ENCODE data around the gene C2CD5. TPM values are rescaled to one million over a fixed set of nuclear protein-coding genes. Genes with fewer than 3 reads are reported as not detected.

Gene C2CD5
- total RNA-seq, 1 donor from 2014 or later = 17.3 TPM

DNA sequence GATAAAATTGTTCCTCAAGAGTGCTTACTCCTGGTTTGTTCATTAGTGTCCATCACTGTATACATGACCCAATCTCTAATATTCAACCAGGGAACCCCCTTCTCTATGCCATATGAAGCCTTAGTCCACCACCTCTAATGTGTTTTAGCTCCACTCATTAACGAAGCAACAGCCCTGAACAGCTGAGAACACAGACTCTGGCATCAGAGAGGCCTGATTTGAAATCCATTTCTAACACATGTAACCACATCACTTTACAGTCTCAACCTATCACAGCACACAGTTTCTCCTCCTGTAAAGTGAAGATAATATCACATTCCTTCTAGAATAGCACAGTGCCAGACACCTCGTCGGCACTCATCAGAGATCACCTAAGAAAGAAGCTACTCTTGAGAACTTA is 64.3 kb downstream of the C2CD5 start:
- Mint-ChIP-seq H3K36me3 (ENCODE audit: low read depth) (peaks cover 10% of the 10 kb centered on the region), H3K9me3 (ENCODE audit: low read depth) (no peaks in the 10 kb centered on the region), H3K4me3 (ENCODE audit: unreplicated experiment) (no peak overlapping the region), H3K27me3 (ENCODE audit: low read depth) (no peaks in the 10 kb centered on the region), H3K4me1 (ENCODE audit: low read depth) (peaks cover 43% of the 10 kb centered on the region), H3K27ac (ENCODE audit: unreplicated experiment) (no peak overlapping the region)
- no peak for DNase-seq (ENCODE audit: low spot score)
- TF ChIP-seq, protein P1, sequence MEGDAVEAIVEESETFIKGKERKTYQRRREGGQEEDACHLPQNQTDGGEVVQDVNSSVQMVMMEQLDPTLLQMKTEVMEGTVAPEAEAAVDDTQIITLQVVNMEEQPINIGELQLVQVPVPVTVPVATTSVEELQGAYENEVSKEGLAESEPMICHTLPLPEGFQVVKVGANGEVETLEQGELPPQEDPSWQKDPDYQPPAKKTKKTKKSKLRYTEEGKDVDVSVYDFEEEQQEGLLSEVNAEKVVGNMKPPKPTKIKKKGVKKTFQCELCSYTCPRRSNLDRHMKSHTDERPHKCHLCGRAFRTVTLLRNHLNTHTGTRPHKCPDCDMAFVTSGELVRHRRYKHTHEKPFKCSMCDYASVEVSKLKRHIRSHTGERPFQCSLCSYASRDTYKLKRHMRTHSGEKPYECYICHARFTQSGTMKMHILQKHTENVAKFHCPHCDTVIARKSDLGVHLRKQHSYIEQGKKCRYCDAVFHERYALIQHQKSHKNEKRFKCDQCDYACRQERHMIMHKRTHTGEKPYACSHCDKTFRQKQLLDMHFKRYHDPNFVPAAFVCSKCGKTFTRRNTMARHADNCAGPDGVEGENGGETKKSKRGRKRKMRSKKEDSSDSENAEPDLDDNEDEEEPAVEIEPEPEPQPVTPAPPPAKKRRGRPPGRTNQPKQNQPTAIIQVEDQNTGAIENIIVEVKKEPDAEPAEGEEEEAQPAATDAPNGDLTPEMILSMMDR (IDR thresholded peaks at IDR 0.05) = no peak

DNA sequence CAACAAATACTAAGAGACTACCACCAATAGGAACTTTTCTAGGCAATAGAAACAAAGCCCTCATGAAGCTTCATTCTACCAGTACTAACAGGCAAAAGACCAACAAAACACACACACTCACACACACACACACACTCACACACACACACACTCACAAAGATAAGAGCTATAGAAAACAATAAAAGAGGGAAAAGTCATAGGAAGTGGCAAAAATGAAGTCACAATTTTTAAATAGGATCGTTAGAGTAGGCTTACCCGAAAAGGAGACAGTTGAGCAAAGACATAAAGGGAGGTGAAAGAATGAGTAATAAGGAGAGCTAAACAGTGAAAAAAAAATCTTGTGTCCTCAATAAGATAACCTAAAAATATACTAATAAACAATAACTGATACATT is 66.5 kb downstream of the C2CD5 start:
- no peak overlapping the region for H3K4me3 Mint-ChIP-seq (ENCODE audit: unreplicated experiment)
- H3K27me3 Mint-ChIP-seq (ENCODE audit: low read depth) = no peaks in the 10 kb centered on the region
- DNase-seq (ENCODE audit: low spot score) = no peak
- H3K36me3 Mint-ChIP-seq (ENCODE audit: low read depth) = peaks cover 8% of the 10 kb centered on the region
- peak overlapping the region; percentile 81 for H3K27ac Mint-ChIP-seq (ENCODE audit: unreplicated experiment)
- TF ChIP-seq, protein P1 (IDR thresholded peaks at IDR 0.05) = no peak
- peaks cover 47% of the 10 kb centered on the region for H3K4me1 Mint-ChIP-seq (ENCODE audit: low read depth)
- H3K9me3 Mint-ChIP-seq (ENCODE audit: low read depth) = no peaks in the 10 kb centered on the region

DNA sequence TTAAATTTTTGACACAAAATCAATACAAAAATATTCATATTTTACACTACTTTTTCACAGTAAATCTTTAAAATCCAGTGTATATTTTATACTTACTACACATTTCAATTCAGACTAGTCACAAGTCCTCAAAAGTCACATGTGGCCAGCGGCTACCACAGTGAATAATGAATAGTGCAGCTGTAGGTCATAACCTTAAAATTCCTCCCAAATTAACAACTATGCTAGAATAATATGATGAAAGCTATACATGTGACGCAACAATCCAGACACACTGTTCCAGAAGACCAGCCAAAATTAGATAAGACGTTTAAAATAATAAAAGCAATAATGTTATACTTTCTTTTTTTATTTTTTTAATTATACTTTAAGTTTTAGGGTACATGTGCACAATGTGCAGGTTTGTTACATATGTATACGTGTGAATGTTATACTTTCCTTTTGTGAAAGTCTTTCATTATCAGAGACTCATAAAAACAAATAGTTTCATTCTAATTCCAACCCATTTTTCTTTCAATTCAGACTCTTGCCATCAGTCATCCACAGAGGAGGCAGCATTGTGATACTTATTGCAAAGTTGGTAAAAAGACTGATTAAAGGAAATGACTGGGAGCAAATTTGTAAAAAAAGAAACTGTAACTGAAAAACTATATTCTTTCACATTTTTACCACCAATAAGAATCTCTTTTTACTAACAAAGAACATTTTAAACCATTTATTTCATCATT is 67.0 kb downstream of the C2CD5 start:
- peaks cover 8% of the 10 kb centered on the region for H3K36me3 Mint-ChIP-seq (ENCODE audit: low read depth)
- H3K27me3 Mint-ChIP-seq (ENCODE audit: low read depth) = no peaks in the 10 kb centered on the region
- H3K4me3 Mint-ChIP-seq (ENCODE audit: unreplicated experiment) = peak overlapping the region; percentile 8
- H3K27ac Mint-ChIP-seq (ENCODE audit: unreplicated experiment) = peak overlapping the region; percentile 81
- peaks cover 45% of the 10 kb centered on the region for H3K4me1 Mint-ChIP-seq (ENCODE audit: low read depth)
- no peak for DNase-seq (ENCODE audit: low spot score)
- TF ChIP-seq, protein P1 (IDR thresholded peaks at IDR 0.05) = peak; percentile 40
- H3K9me3 Mint-ChIP-seq (ENCODE audit: low read depth) = no peaks in the 10 kb centered on the region

DNA sequence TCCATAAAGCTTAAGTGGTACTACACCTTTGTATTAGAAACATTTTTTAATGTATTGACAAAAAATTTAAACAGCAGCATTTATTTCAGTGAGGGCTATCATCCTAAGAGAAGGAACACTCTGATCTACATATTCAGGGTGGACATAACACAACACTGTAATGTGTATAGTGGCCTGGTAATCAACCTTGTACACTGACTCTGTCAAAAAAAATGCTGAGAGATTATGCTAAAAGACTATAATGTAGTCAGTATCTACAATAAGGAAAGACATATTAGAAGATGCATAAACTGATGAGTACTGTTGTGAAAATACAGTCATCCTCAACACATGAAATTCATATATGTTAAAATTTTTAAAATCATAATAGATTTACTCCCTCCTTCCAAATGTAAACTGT is 68.2 kb downstream of the C2CD5 start:
- H3K4me3 Mint-ChIP-seq (ENCODE audit: unreplicated experiment) = no peak overlapping the region
- no peaks in the 10 kb centered on the region for H3K27me3 Mint-ChIP-seq (ENCODE audit: low read depth)
- peak overlapping the region; percentile 76 for H3K27ac Mint-ChIP-seq (ENCODE audit: unreplicated experiment)
- peaks cover 6% of the 10 kb centered on the region for H3K36me3 Mint-ChIP-seq (ENCODE audit: low read depth)
- H3K4me1 Mint-ChIP-seq (ENCODE audit: low read depth) = peaks cover 44% of the 10 kb centered on the region
- H3K9me3 Mint-ChIP-seq (ENCODE audit: low read depth) = no peaks in the 10 kb centered on the region
- TF ChIP-seq, protein P1 (IDR thresholded peaks at IDR 0.05) = no peak
- DNase-seq (ENCODE audit: low spot score) = no peak

DNA sequence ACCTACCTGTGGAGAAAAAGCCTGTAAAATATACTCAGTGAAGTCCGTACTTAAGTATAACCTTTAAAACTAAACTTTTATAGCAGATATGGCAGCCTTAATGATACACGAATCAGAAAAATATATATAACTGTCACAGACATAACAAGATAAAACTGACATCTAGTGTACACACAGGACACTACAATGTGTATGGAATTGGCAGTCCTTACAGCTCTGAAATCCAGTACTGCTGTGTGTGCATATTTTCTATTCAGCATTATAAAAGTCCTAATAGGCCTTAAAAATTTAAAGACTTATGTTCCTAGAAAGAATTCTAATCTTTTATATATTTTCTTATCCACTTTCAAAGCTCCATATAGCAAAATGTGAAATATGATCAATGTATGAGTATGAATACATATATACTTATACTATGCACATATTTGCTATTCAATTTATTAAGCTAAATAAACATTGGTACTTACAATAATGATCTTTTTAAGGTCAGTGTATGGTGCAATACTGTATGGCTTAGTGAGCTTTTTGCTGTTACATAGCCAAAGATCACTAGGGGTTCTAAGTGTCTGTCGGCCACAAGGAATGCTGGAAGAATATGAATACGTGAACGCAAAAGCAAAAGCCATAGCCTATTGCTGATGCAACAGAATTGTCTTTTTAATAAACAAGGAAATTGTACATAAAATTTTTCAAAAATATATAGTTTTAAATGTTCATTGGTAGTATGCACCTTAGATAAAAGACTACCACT is 69.2 kb downstream of the C2CD5 start:
- Mint-ChIP-seq H3K9me3 (ENCODE audit: low read depth) (no peaks in the 10 kb centered on the region), H3K27ac (ENCODE audit: unreplicated experiment) (no peak overlapping the region), H3K27me3 (ENCODE audit: low read depth) (no peaks in the 10 kb centered on the region), H3K36me3 (ENCODE audit: low read depth) (peaks cover 9% of the 10 kb centered on the region), H3K4me3 (ENCODE audit: unreplicated experiment) (no peak overlapping the region), H3K4me1 (ENCODE audit: low read depth) (peaks cover 41% of the 10 kb centered on the region)
- no peak for DNase-seq (ENCODE audit: low spot score)
- TF ChIP-seq, protein P1 (IDR thresholded peaks at IDR 0.05) = peak; percentile 57

Measured in chondrocyte (in vitro differentiated cells).